MM.1S (cell line): ENCODE measurements around the gene DCBLD1.

Experiments used
- EZH2phosphoT487 ChIP-seq: fragments of 300-600 bp; sonication (generic); IDR thresholded peaks from 2 replicates; pipeline ENCODE4 v1.6.1; 2018; ENCODE audit warnings: antibody characterized with exemption, low read length
- TF ChIP-seq, protein P1 (sequence below): fragments of 300-600 bp; sonication (generic); IDR thresholded peaks from 2 replicates; pipeline ENCODE4 v1.5.1; 2016; ENCODE audit warnings: antibody characterized with exemption, low read length, mixed read lengths

DNA sequence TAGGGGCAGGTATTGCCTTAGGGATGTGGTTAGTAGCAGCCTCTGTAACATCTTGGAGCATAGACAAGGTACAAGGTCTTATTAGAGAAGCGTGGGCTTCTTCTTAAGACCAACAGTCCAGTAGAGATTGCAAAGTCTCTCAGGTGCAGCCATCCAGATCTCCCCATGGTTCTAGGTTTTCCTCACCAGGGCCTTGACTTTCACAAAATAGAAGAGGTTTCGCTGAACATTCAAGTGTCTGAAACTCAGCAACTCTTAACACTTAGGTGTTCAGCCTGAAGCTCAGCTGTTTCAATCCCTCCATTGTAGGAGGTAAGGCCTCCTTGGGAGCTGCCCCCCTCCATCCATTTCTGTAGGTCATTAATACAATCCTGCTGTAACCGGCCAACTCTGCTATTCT, 75.5 kb downstream of the DCBLD1 start:
- TF ChIP-seq, protein P1, sequence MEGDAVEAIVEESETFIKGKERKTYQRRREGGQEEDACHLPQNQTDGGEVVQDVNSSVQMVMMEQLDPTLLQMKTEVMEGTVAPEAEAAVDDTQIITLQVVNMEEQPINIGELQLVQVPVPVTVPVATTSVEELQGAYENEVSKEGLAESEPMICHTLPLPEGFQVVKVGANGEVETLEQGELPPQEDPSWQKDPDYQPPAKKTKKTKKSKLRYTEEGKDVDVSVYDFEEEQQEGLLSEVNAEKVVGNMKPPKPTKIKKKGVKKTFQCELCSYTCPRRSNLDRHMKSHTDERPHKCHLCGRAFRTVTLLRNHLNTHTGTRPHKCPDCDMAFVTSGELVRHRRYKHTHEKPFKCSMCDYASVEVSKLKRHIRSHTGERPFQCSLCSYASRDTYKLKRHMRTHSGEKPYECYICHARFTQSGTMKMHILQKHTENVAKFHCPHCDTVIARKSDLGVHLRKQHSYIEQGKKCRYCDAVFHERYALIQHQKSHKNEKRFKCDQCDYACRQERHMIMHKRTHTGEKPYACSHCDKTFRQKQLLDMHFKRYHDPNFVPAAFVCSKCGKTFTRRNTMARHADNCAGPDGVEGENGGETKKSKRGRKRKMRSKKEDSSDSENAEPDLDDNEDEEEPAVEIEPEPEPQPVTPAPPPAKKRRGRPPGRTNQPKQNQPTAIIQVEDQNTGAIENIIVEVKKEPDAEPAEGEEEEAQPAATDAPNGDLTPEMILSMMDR = no peak
- TF ChIP-seq EZH2phosphoT487 = no peak
